Epidermal melanocyte (primary cell): ENCODE data around the gene EMILIN3.

Experiments
- DNase-seq: peaks from one replicate; pipeline ENCODE4 v3.0.0; 2011; ENCODE audit warnings: low spot score; ENCODE audit not compliant: insufficient read length

EMILIN3 gene

GRCh38 chr20:41364236-41364855 is 2.3 kb downstream of the EMILIN3 start:
- no peak for DNase-seq

GRCh38 chr20:41363601-41364000 is 3.0 kb downstream of the EMILIN3 start:
- DNase-seq: no peak

GRCh38 chr20:41362748-41363140 is 3.9 kb downstream of the EMILIN3 start:
- DNase-seq: no peak

GRCh38 chr20:41361757-41362747 is 4.6 kb downstream of the EMILIN3 start:
- no peak for DNase-seq

GRCh38 chr20:41360831-41361756 is 5.5 kb downstream of the EMILIN3 start:
- no peak for DNase-seq

GRCh38 chr20:41359541-41360011 is 7.0 kb downstream of the EMILIN3 start:
- DNase-seq: no peak

GRCh38 chr20:41358717-41359116 is 7.9 kb downstream of the EMILIN3 start:
- no peak for DNase-seq

- no peak for DNase-seq
Observed at GRCh38 chr20:41358230-41358629, 8.4 kb downstream of the EMILIN3 start.

- no peak for DNase-seq
Observed at GRCh38 chr20:41357424-41358163, 9.0 kb downstream of the EMILIN3 start.

- DNase-seq: no peak
Observed at GRCh38 chr20:41356951-41357350, 9.7 kb downstream of the EMILIN3 start.

- no peak for DNase-seq
Observed at GRCh38 chr20:41355598-41356203, 10.9 kb downstream of the EMILIN3 start.

- no peak for DNase-seq
Observed at GRCh38 chr20:41355192-41355591, 11.4 kb downstream of the EMILIN3 start.

GRCh38 chr20:41353530-41353929 is 13.1 kb downstream of the EMILIN3 start:
- DNase-seq: no peak

GRCh38 chr20:41352666-41353065 is 14.0 kb downstream of the EMILIN3 start:
- no peak for DNase-seq

GRCh38 chr20:41352106-41352505 is 14.5 kb downstream of the EMILIN3 start:
- DNase-seq: no peak

- no peak for DNase-seq
Observed at GRCh38 chr20:41350408-41350962, 16.1 kb downstream of the EMILIN3 start.

- DNase-seq: no peak
Observed at GRCh38 chr20:41349943-41350342, 16.7 kb downstream of the EMILIN3 start.

GRCh38 chr20:41349266-41349665 is 17.4 kb downstream of the EMILIN3 start:
- no peak for DNase-seq

- DNase-seq: peak; percentile 7
Observed at GRCh38 chr20:41348430-41349172, 18.0 kb downstream of the EMILIN3 start.
